Tibial artery (tissue), 4 donors: ENCODE measurements around the gene PDHA1.

Source experiments
- DNase-seq, 2 donors: peaks; one replicate each; pipeline ENCODE4 v3.0.0-alpha.2; 2019
- H3K27ac ChIP-seq, 2 donors: fragments of 200-600 bp; sonication (generic) in 1 of 2; 1 replicate in 1 of 2; 2 replicates in 1 of 2; pipeline ENCODE4 v1.5.1; 2018 to 2019; ENCODE audit warnings: mild to moderate bottlenecking in 1 of 2
- H3K27me3 ChIP-seq, 2 donors: fragments of 200-600 bp; sonication (generic) in 1 of 2; one replicate each; pipeline versions ENCODE4 v1.5.1 to v1.6.0; 2016 to 2019
- H3K36me3 ChIP-seq, 3 donors: fragments of 200-600 bp; sonication (generic) in 2 of 3; one replicate each; pipeline ENCODE4 v1.5.1; 2016 to 2019; ENCODE audit warnings: mild to moderate bottlenecking in 2 of 3
- H3K4me1 ChIP-seq, 4 donors: fragments of 200-600 bp; sonication (generic) in 2 of 4; 1 replicate in 3 of 4; 2 replicates in 1 of 4; pipeline ENCODE4 v1.5.1; 2016 to 2019
- H3K4me3 ChIP-seq, 2 donors: fragments of 200-600 bp; sonication (generic) in 1 of 2; 1 replicate in 1 of 2; 2 replicates in 1 of 2; pipeline ENCODE4 v1.5.1; 2018 to 2019; ENCODE audit warnings: mild to moderate bottlenecking in 2 of 2
- H3K9me3 ChIP-seq, 3 donors: fragments of 200-600 bp; sonication (generic) in 1 of 3; one replicate each; pipeline ENCODE4 v1.5.1; 2016 to 2019
- intact Hi-C: fragments of 100-400 bp; cut with DNase I; formaldehyde crosslinking; loops from one replicate; pipeline ENCODE4 v1.15.0; 2023; ENCODE audit warnings: low total_unique reads
- TF ChIP-seq, protein P1 (sequence below), 2 experiments: fragments of 200-600 bp in 1 of 2; fragments of 450-650 bp in 1 of 2; IDR thresholded peaks; one replicate each; pipeline ENCODE4 v1.5.1; 2017 to 2019; ENCODE audit warnings: antibody characterized with exemption in 2 of 2, mild to moderate bottlenecking in 1 of 2, moderate library complexity in 1 of 2

Gene PDHA1

DNA sequence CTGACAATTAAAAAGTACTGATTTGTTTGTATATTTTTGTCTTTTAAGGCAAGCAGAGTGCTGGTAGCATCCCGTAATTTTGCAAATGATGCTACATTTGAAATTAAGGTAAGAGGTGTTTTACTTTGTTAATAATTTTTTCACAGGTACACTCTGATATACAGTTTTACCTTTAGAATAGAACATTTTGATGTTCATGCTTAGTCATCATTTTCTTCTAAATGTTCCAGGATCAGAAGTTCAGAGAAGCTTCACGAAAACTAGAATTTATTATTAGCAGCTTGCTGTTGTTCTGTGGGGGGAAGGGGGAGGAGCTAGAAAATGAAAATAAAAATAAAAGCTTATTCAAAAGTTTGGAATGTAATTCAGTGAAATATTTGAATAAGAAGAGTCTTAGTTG, 5.5 kb downstream of the PDHA1 start:
- Histone ChIP-seq H3K4me1 (peaks cover 0 to 13% (median 7%) of the 10 kb centered on the region in 4 donors), H3K9me3 (no peaks in the 10 kb centered on the region), H3K27ac (no peak overlapping the region), H3K4me3 (no peak overlapping the region), H3K36me3 (peaks cover 6 to 41% (median 40%) of the 10 kb centered on the region in 3 donors), H3K27me3 (no peaks in the 10 kb centered on the region)
- intact Hi-C loops = no loop called here
- TF ChIP-seq, protein P1, sequence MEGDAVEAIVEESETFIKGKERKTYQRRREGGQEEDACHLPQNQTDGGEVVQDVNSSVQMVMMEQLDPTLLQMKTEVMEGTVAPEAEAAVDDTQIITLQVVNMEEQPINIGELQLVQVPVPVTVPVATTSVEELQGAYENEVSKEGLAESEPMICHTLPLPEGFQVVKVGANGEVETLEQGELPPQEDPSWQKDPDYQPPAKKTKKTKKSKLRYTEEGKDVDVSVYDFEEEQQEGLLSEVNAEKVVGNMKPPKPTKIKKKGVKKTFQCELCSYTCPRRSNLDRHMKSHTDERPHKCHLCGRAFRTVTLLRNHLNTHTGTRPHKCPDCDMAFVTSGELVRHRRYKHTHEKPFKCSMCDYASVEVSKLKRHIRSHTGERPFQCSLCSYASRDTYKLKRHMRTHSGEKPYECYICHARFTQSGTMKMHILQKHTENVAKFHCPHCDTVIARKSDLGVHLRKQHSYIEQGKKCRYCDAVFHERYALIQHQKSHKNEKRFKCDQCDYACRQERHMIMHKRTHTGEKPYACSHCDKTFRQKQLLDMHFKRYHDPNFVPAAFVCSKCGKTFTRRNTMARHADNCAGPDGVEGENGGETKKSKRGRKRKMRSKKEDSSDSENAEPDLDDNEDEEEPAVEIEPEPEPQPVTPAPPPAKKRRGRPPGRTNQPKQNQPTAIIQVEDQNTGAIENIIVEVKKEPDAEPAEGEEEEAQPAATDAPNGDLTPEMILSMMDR (IDR thresholded peaks at IDR 0.05) = no peak
- DNase-seq = no peak

DNA sequence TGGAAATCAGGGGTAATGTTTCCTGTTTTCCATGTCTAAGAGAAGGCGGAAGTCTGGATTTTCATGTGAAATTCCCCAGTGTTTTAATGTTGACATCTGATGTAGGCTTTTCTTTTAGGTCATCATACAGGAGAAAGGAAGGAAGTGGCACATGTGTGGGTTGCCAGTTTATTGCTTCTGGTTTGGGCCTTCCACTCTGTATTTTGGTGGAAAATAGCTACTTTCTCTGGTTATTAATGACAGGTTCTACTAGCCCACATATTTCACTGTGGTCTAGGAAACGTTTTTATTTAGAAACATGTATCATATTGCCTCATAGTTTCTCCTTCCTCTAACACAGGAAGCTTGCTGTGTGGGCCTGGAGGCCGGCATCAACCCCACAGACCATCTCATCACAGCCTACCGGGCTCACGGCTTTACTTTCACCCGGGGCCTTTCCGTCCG, 7.2 kb downstream of the PDHA1 start:
- Histone ChIP-seq H3K4me1 (peaks cover 0 to 5% (median 0%) of the 10 kb centered on the region in 4 donors), H3K27ac (no peak overlapping the region), H3K27me3 (no peaks in the 10 kb centered on the region), H3K36me3 (peaks cover 11 to 56% (median 54%) of the 10 kb centered on the region in 3 donors), H3K4me3 (no peak overlapping the region), H3K9me3 (no peaks in the 10 kb centered on the region)
- TF ChIP-seq, protein P1 (IDR thresholded peaks at IDR 0.05) = no peak
- intact Hi-C loops = no loop called here
- DNase-seq = no peak

DNA sequence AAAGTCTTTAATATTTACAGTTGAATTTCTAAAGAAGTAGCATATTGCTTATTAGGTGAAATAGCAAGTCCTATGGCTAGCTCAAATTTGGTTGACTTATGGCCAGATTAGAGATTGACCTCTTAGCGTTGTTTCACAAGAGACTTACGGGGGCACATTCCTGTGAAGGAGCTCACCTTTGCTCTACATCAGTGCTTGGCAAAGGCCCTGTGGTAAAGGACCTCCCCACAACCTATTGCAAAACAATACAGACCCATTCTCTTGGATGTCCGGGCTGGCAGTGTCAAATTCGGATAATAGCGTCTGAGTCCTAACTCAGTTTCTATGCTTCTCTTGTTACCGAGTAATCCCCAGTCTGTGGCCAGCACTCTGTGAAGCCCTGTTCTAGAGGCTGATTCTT, 10.9 kb downstream of the PDHA1 start:
- H3K36me3 ChIP-seq = peaks cover 30 to 91% (median 75%) of the 10 kb centered on the region in 3 donors

DNA sequence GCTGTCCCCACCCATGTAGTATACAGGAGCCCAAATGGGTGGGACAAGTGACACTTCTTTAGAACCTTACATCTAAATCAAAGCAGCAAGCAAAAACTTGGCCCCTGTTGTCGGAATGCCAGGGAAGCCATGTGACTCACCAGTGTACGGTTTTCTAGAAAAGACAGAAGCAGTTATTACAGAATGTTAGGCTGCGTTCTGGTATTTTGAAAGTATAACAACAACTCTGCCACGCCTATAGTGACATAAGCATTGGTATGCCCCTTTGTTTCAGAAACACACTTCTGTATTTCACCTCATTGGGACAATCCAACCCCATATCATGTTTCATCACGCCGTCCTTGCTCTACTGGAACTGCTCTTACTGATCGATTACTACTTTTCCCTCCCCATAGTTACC, 14.8 kb downstream of the PDHA1 start:
- Histone ChIP-seq H3K9me3 (no peaks in the 10 kb centered on the region), H3K4me1 (no peaks in the 10 kb centered on the region), H3K27me3 (no peaks in the 10 kb centered on the region), H3K27ac (no peak overlapping the region), H3K4me3 (no peak overlapping the region), H3K36me3 (peaks cover 26 to 76% (median 44%) of the 10 kb centered on the region in 3 donors)
- DNase-seq = no peak
- intact Hi-C loops = no loop called here
- TF ChIP-seq, protein P1 (IDR thresholded peaks at IDR 0.05) = no peak

More for the DNA sequence above, 10.9 kb downstream of the PDHA1 start:
- Histone ChIP-seq H3K9me3 (no peaks in the 10 kb centered on the region), H3K27me3 (no peaks in the 10 kb centered on the region), H3K27ac (no peak overlapping the region), H3K4me3 (no peak overlapping the region), H3K4me1 (no peaks in the 10 kb centered on the region)
- TF ChIP-seq, protein P1 (IDR thresholded peaks at IDR 0.05) = no peak
- intact Hi-C loops = no loop called here
- no peak for DNase-seq

DNA sequence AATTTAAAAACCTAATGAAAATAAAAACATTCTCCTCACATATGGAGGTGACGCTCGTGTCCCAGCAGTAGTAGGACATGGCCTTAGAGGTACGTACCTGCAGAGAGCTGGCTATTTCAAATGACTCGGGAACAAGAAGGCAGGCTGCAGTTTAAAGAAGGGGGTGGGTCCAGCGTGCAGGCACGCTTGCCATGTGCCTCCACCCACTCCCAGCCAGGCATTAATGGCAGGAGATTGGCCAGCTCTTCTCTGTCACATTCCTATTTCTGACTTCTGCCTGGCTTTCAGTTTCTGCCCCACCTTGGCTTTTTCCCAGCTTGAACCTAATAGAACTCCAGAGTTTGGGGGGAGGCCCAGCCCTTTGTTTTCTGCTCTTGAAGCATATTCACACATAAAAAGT, 17.2 kb downstream of the PDHA1 start:
- DNase-seq = no peak
- Histone ChIP-seq H3K36me3 (peaks cover 22 to 64% (median 25%) of the 10 kb centered on the region in 3 donors), H3K27me3 (no peaks in the 10 kb centered on the region), H3K27ac (no peak overlapping the region), H3K4me1 (no peaks in the 10 kb centered on the region), H3K9me3 (no peaks in the 10 kb centered on the region), H3K4me3 (no peak overlapping the region)
- TF ChIP-seq, protein P1 (IDR thresholded peaks at IDR 0.05) = no peak
- intact Hi-C loops = no loop called here

DNA sequence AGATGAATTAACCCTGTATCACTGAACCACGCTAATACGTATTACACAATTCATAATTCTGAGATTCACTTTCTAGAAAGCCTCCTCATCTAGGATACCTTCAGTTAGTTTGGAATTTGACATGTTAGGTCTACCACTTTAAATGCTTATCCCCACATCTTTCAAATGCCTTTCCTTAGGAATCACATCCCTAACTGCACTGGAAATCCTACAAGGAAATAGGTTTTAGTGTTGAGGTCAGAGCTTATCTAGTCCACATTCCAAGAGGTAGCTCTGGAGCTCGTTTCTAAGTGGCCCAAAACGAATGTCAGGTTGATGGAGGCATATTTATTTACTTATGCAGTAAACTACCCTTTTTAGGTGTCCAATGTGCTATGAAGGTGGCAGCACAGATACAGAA, 18.0 kb downstream of the PDHA1 start:
- no peaks in the 10 kb centered on the region for H3K27me3 ChIP-seq
- no peaks in the 10 kb centered on the region for H3K9me3 ChIP-seq
- no peak overlapping the region for H3K27ac ChIP-seq
- intact Hi-C loops = no loop called here
- TF ChIP-seq, protein P1 (IDR thresholded peaks at IDR 0.05) = no peak
- H3K4me3 ChIP-seq = no peak overlapping the region
- no peak for DNase-seq
- H3K4me1 ChIP-seq = no peaks in the 10 kb centered on the region
- peaks cover 16 to 56% (median 19%) of the 10 kb centered on the region in 3 donors for H3K36me3 ChIP-seq
